ENCODE data around the gene MAPKBP1. TPM values are rescaled to one million over a fixed set of nuclear protein-coding genes. Genes with fewer than 3 reads are reported as not detected.

Gene MAPKBP1
- total and polyA plus RNA-seq, 2 of the 4 experiments (the other 2 are of a cell fraction), result 12.5 to 15.3 TPM

GRCh38 chr15:41861736-41862356, 87.6 kb downstream of the MAPKBP1 start:
- Histone ChIP-seq H3K14ac (replicated peaks; ENCODE audit: low read depth, low read length) (no peak overlapping the region), H4K5ac (ENCODE audit: low read depth, low read length) (no peak overlapping the region), H3K23ac (ENCODE audit: low read depth, low read length) (no peak overlapping the region), H3K9me3 (ENCODE audit: control insufficient read depth, insufficient read depth, low read length) (no peaks in the 10 kb centered on the region), H2AK5ac (ENCODE audit: low read depth, low read length) (no peak overlapping the region), H3K9me1 (ENCODE audit: insufficient read depth, low read length) (no peaks in the 10 kb centered on the region), H3K27me3 (ENCODE audit: control insufficient read depth, insufficient read depth, low read length) (peaks cover 27% of the 10 kb centered on the region), H3K4ac (ENCODE audit: low read depth, low read length) (no peak overlapping the region), H3K18ac (ENCODE audit: low read depth, low read length) (no peak overlapping the region), H3K56ac (ENCODE audit: extremely low read depth, insufficient read depth, low read length) (no peak overlapping the region), H3K36me3 (ENCODE audit: control insufficient read depth, insufficient read depth, low read length) (no peaks in the 10 kb centered on the region), H3K4me2 (ENCODE audit: low read depth, low read length) (no peak overlapping the region), H2BK20ac (ENCODE audit: low read depth, low read length) (no peak overlapping the region), H3K4me1 (ENCODE audit: control insufficient read depth, insufficient read depth, low read length) (no peaks in the 10 kb centered on the region), H3K27ac (ENCODE audit: insufficient read depth, low read length) (no peak overlapping the region), H2AFZ (replicated peaks; ENCODE audit: low read length, poor library complexity) (no peak overlapping the region), H2AK9ac (replicated peaks; ENCODE audit: low read depth, low read length, poor library complexity) (no peak overlapping the region), H4K8ac (ENCODE audit: low read depth in 2 of 2, low read length in 2 of 2) (no peak overlapping the region), H4K20me1 (ENCODE audit: insufficient read depth, low read length) (no peaks in the 10 kb centered on the region), H3K4me3 (ENCODE audit: insufficient read depth, low read depth, low read length) (no peak overlapping the region), H3K79me1 (ENCODE audit: low read depth in 1 of 2, low read length in 2 of 2) (no peaks in the 10 kb centered on the region), H4K91ac (ENCODE audit: insufficient read depth, low read depth, low read length) (no peak overlapping the region), H3K9ac (ENCODE audit: low read depth, low read length) (no peak overlapping the region), H2BK5ac (ENCODE audit: low read depth, low read length, poor library complexity, severe bottlenecking) (no peak overlapping the region), H2BK120ac (ENCODE audit: low read depth, low read length) (no peak overlapping the region), H2BK15ac (ENCODE audit: low read depth, low read length) (no peak overlapping the region)
- intact Hi-C loops (cut with micrococcal nuclease), result no loop called here
- TF ChIP-seq MAFK (IDR thresholded peaks at IDR 0.05; ENCODE audit: low read depth, low read length), result no peak
- ATAC-seq (ENCODE audit: low read depth) (no peak; the same call in 1 of the 2 replicates), DNase-seq (no peak)
- WGBS, 2 experiments (ENCODE audit: extremely low coverage in 2 of 2, insufficient read length in 1 of 2), result 88% methylated on average over 9 of the region's 18 CpGs; no CpG with 5 or more reads in 1 of the 2 experiments
- BruUV-seq (replicated peaks), result no TSS peak
- in situ Hi-C loops (cut with MboI; ENCODE audit: low sequenced_read_pairs), result no loop called here
- ChIA-PET POLR2A (ENCODE audit: unreplicated experiment) (no interaction called here), CTCF (interaction anchor here (1.5 kb wide), 1 partner anchor 14 kb away, joined by 4 read pairs; no protein-coding TSS in a partner anchor)
- dilution Hi-C loops (cut with HindIII; ENCODE audit: low sequenced_read_pairs, unreplicated experiment), result no loop called here
